Ovary (tissue), 10 donors: ENCODE measurements around the gene POMT1. TPM values are rescaled to one million over a fixed set of nuclear protein-coding genes. Genes with fewer than 3 reads are reported as not detected.
"Not testable (repeated sequence)": the region's sequence is repeated elsewhere in the genome, so short reads cannot be mapped to it uniquely, and the experiment has no call there.

Experiments
- DNase-seq, 5 donors: peaks; one replicate each; pipeline ENCODE4 v3.0.0-alpha.2; 2019 to 2020
- H3K27ac ChIP-seq, 2 donors: fragments of 200-600 bp; one replicate each; pipeline versions ENCODE4 v1.5.1 to v1.8.0; 2019 to 2022
- H3K27me3 ChIP-seq: fragments of 200-600 bp; one replicate; pipeline ENCODE4 v1.8.0; 2022
- H3K36me3 ChIP-seq: fragments of 200-600 bp; sonication (generic); one replicate; pipeline ENCODE4 v1.5.1; 2019
- H3K4me1 ChIP-seq: one replicate; pipeline ENCODE4 v1.8.1; 2013; ENCODE audit warnings: mild to moderate bottlenecking, moderate library complexity; ENCODE audit not compliant: insufficient read depth
- H3K4me3 ChIP-seq: fragments of 200-600 bp; sonication (generic); one replicate; pipeline ENCODE4 v1.5.1; 2017
- H3K9me3 ChIP-seq, 2 donors: fragments of 200-600 bp in 1 of 2; sonication (generic) in 1 of 2; one replicate each; pipeline versions ENCODE4 v1.5.1 to v1.8.1; 2013 to 2019; ENCODE audit warnings: mild to moderate bottlenecking in 1 of 2, moderate library complexity in 1 of 2
- EP300 ChIP-seq: sonication (generic); formaldehyde crosslinking; IDR thresholded peaks from one replicate; pipeline ENCODE4 v1.6.1; 2017; ENCODE audit warnings: antibody characterized with exemption
- POLR2A ChIP-seq: fragments of 450-650 bp; IDR thresholded peaks from one replicate; pipeline ENCODE4 v1.6.1; 2017; ENCODE audit warnings: antibody characterized with exemption, mild to moderate bottlenecking, moderate library complexity
- WGBS, 3 donors: extraction: QIAGEN DNeasy Blood & Tissue Kit in 1 of 3; methylation state at CpG; one replicate each; pipeline versions ENCODE4 v1.1.5 to v1.1.7; 2013 to 2017; 5-methylcytosine and 5-hydroxymethylcytosine counted together
- intact Hi-C, 4 donors: fragments of 100-400 bp; cut with DNase I; formaldehyde crosslinking; loops; one replicate each; pipeline versions ENCODE4 v1.11.0 to v1.15.1; 2022 to 2023
- long read RNA-seq, 3 donors: library from polyadenylated mRNA in 2 of 3; unstranded in 2 of 3; transcript quantifications; one replicate each; pipeline ENCODE4 v2.0.0 and lab custom pipeline, GENCODE V29; 2021 to 2026
- polyA plus RNA-seq, 2 donors: library from polyadenylated mRNA; stranded (reverse); fragments of 200-250 nt in 1 of 2; fragments of 350-450 nt in 1 of 2; fragmentation: Illumina TruSeq in 1 of 2; extraction: RNeasy Lipid Tissue Mini Kit (QIAGEN cat#74804) in 1 of 2; gene quantifications; one replicate each; pipeline ENCODE4 v1.2.3, GENCODE V29; 2013 to 2014
- total RNA-seq, 7 donors: library from RNA; depleted of rRNA in 2 of 7; stranded (reverse); fragments of >200 nt in 2 of 7; fragmentation: NEBNext Ultra II Directional in 3 of 7; extraction: Animal tissue kit (Norgen Biotek cat#: 25700) in 3 of 7; gene quantifications; one replicate each; pipeline versions ENCODE4 v1.1.0 to v1.2.4, GENCODE V29; 2016 to 2023
- TF ChIP-seq, protein P1 (sequence below), 3 donors: fragments of 450-650 bp in 2 of 3; fragments of 200-600 bp in 1 of 3; IDR thresholded peaks; one replicate each; pipeline versions ENCODE4 v1.5.1 to v1.8.0; 2016 to 2022; ENCODE audit warnings: antibody characterized with exemption in 3 of 3, mild to moderate bottlenecking in 1 of 3
- donor health status: DM: no; HTN: no; CAD: no; lungs with moderate emphysema.
- donor health status: DM: no; HTN: no; CAD: no.
- donor health status: Bipolar disorder and iron deficiency.
- donor health status: DM: yes; HTN: yes; CAD: no.
- donor health status: DM: no; HTN: no; CAD: no.
- donor health status: DM: yes; HTN: yes; CAD: no.

The POMT1 gene, protein sequence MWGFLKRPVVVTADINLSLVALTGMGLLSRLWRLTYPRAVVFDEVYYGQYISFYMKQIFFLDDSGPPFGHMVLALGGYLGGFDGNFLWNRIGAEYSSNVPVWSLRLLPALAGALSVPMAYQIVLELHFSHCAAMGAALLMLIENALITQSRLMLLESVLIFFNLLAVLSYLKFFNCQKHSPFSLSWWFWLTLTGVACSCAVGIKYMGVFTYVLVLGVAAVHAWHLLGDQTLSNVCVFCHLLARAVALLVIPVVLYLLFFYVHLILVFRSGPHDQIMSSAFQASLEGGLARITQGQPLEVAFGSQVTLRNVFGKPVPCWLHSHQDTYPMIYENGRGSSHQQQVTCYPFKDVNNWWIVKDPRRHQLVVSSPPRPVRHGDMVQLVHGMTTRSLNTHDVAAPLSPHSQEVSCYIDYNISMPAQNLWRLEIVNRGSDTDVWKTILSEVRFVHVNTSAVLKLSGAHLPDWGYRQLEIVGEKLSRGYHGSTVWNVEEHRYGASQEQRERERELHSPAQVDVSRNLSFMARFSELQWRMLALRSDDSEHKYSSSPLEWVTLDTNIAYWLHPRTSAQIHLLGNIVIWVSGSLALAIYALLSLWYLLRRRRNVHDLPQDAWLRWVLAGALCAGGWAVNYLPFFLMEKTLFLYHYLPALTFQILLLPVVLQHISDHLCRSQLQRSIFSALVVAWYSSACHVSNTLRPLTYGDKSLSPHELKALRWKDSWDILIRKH
- total RNA-seq, result 10 to 100 TPM; 21.0 to 30.8 (median 26.4) TPM
- polyA plus RNA-seq, result 10 to 100 TPM; 14.6 to 25.1 TPM
- long read RNA-seq, donor 1, transcript POMT1-205 (18 exons, 2,821 nt), result minor isoform, 10 of 92 reads
- long read RNA-seq, donor 1, transcript POMT1-201 (19 exons, 2,912 nt), result minor isoform, 11 of 92 reads
- long read RNA-seq, donor 1, transcript POMT1-204 (20 exons, 3,038 nt), result major isoform, 22 of 92 reads
- long read RNA-seq, donor 1, partial matches to known transcripts, result 15 of 92 reads
- long read RNA-seq, donor 1, other reads (novel, unspliced or antisense), result 29 of 92 reads
- long read RNA-seq, donor 2, partial matches to known transcripts, result 6 of 31 reads
- long read RNA-seq, donor 2, other reads (novel, unspliced or antisense), result 17 of 31 reads
- long read RNA-seq, donor 3, transcript POMT1-205 (18 exons, 2,821 nt), result major isoform, 6 of 55 reads
- long read RNA-seq, donor 3, transcript POMT1-204 (20 exons, 3,038 nt), result minor isoform, 5 of 55 reads
- long read RNA-seq, donor 3, partial matches to known transcripts, result 19 of 55 reads
- long read RNA-seq, donor 3, other reads (novel, unspliced or antisense), result 21 of 55 reads

DNA sequence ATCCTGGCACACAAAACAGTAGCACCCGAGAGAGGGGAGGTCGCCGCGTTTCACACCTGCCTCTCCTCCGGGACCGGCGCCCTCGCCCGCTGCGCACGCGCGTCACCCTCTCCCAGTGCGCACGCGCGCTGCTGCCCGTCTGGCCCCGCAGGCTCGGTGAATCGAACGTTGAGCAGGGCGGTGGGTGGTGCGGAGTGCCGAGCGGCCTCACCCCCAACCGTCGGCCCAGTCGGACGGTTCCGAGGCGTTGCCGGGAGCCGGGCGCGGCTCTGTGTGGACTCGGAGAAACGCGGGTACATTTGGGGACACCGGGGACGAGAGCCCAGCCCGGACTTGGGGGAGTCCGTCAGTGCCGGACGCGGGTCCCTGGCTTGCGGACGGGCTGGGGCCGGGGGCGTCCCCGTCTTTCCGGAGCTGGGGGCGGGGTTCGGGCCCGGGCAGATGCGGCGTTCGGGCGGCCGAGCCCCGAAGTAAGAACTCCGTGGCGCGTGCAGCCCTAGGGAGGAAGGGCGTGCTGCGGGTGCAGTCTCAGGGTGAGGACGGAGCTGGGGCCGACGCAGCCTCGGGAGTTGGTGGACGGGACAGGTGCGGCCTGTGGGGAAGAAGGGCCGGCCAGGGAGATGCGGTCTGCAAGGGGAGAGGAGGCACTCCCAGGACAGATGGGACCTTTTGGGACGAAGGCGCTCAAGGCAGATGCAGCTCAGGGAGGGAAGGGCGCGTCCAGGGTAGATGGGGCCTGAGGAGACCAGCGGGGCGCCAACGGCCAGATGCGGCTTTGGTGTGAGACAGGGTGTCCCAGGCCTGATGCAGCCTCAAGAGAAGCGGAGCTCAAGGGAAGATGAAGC lies at the start of gene POMT1:
POMT1 (plus strand) TSS at position 138 of the 845 bp plus-strand sequence. CDS start 1,301 bp downstream, outside the sequence.
- peak; percentile 86 to 92 (median 89) for DNase-seq
- Histone ChIP-seq H3K36me3 (no peaks in the 10 kb centered on the region), H3K27ac (peak within 1 kb of the TSS in 1 of 2 donors; percentile 12), H3K9me3 (no peaks in the 10 kb centered on the region), H3K4me3 (peak within 1 kb of the TSS; percentile 74), H3K27me3 (no peaks in the 10 kb centered on the region), H3K4me1 (peaks cover 10% of the 10 kb centered on the region)
- 0 to 1% (median 0%) methylated on average over 71 to 83 of the region's 83 CpGs for WGBS, 3 donors
- no peak for TF ChIP-seq POLR2A
- TF ChIP-seq, protein P1, sequence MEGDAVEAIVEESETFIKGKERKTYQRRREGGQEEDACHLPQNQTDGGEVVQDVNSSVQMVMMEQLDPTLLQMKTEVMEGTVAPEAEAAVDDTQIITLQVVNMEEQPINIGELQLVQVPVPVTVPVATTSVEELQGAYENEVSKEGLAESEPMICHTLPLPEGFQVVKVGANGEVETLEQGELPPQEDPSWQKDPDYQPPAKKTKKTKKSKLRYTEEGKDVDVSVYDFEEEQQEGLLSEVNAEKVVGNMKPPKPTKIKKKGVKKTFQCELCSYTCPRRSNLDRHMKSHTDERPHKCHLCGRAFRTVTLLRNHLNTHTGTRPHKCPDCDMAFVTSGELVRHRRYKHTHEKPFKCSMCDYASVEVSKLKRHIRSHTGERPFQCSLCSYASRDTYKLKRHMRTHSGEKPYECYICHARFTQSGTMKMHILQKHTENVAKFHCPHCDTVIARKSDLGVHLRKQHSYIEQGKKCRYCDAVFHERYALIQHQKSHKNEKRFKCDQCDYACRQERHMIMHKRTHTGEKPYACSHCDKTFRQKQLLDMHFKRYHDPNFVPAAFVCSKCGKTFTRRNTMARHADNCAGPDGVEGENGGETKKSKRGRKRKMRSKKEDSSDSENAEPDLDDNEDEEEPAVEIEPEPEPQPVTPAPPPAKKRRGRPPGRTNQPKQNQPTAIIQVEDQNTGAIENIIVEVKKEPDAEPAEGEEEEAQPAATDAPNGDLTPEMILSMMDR (IDR thresholded peaks at IDR 0.05), result no peak
- TF ChIP-seq EP300, result no peak
- intact Hi-C loops, result no loop called here

DNA sequence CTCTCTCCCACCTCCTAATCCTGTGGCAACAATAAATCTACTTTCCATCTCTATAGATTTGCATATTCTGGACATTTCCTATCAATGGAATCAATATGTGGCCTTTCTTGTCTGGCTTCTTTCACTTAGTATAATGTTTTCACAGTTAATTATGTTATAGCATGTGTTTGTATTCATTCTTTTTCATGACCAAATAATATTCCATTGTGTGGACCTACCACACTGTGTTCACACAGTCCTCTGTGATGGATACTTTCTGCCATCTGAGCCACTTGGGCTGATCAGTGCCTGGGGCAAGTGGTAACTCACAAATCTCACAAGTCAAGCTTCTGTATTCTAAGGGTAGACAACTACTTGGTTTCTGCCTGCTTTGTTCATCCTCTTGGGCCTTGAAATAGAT lies 48.7 kb upstream of the POMT1 start:
- TF ChIP-seq, protein P1 (IDR thresholded peaks at IDR 0.05), result no peak
- TF ChIP-seq POLR2A, result no peak
- no peak for TF ChIP-seq EP300
- H3K27ac ChIP-seq, result no peak overlapping the region
- no peak overlapping the region for H3K4me3 ChIP-seq
- H3K9me3 ChIP-seq, result no peaks in the 10 kb centered on the region
- no peaks in the 10 kb centered on the region for H3K27me3 ChIP-seq
- DNase-seq, result no peak
- intact Hi-C loops, result loop anchor here in 1 of 4 donors (5.0 kb wide), 1 partner anchor 1338 kb away; no protein-coding TSS in a partner anchor
- no peaks in the 10 kb centered on the region for H3K4me1 ChIP-seq
- H3K36me3 ChIP-seq, result no peaks in the 10 kb centered on the region

DNA sequence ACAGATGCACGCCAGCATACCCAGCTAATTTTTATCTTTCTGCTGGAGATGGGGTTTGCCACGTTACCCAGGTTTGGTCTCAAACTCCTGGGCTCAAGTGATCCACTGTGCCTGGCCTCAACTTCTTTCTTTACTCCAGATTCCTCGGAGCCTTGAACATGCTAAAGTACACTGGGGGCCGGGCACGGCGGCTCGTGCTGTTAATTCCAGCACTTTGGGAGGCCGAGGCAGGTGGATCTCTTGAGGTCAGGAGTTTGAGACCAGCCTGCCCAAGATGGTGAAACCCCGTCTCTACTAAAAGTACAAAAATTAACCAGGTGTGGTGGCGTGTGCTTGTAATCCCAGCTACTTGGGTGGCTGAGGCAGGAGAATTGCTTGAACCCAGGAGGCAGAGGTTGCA lies 47.1 kb upstream of the POMT1 start:
- H3K9me3 ChIP-seq, H3K27me3 ChIP-seq, intact Hi-C loops, H3K36me3 ChIP-seq, H3K4me1 ChIP-seq, H3K4me3 ChIP-seq, H3K27ac ChIP-seq: not testable (repeated sequence)
- peak in 1 of 5 donors; percentile 17 for DNase-seq
- 91 to 95% (median 92%) methylated on average over 10 of the region's 10 CpGs for WGBS, 3 donors

DNA sequence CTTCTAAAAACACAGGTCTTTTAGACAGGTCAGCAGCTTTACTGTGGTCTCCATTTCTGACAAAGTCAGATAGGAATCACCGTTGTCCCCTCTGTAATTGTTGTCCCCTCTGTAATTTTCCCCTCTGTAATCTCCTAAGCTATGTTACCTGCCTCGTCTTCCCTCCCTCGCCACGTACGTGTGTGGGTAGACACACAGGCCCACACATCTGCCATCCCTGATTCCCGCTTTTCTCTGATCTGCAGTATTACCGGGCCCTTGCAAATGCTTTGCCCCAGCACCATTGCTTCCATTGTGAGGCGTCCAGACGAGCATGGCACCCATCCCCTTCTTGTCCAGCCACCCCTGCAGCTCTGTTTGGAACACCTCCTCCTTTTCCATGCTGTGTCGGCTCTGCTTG lies 45.0 kb upstream of the POMT1 start:
- Histone ChIP-seq H3K36me3 (no peaks in the 10 kb centered on the region), H3K4me3 (no peak overlapping the region), H3K27ac (no peak overlapping the region), H3K4me1 (no peaks in the 10 kb centered on the region), H3K27me3 (no peaks in the 10 kb centered on the region), H3K9me3 (no peaks in the 10 kb centered on the region)
- intact Hi-C loops, result no loop called here
- peak in 1 of 5 donors; percentile 8 for DNase-seq
- no peak for TF ChIP-seq EP300
- no peak for TF ChIP-seq POLR2A
- TF ChIP-seq, protein P1 (IDR thresholded peaks at IDR 0.05), result no peak
- 86 to 90% (median 89%) methylated on average over 10 of the region's 10 CpGs for WGBS, 3 donors
